ENCODE results near the gene COBL.

COBL gene

DNA sequence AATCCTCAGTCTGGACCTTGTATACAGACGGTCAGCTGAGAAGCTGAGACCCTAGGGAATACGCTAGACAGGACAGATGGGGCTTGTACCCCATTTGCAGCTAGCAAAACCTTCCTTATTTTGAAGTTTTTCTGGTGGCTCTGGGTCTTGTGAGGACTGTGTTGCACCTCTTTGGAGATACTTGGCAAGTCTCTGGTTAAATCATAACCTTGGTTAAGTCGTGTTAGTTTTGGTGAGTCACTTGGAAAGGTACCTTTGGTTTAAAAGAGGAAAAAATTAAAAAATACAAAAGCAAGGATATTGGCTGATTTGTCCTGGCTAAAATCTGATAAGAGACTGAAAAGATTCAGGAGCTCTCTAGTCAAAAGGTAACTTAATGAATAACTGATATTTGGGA lies 140.6 kb downstream of the COBL start:
- no peak for DNase-seq

DNA sequence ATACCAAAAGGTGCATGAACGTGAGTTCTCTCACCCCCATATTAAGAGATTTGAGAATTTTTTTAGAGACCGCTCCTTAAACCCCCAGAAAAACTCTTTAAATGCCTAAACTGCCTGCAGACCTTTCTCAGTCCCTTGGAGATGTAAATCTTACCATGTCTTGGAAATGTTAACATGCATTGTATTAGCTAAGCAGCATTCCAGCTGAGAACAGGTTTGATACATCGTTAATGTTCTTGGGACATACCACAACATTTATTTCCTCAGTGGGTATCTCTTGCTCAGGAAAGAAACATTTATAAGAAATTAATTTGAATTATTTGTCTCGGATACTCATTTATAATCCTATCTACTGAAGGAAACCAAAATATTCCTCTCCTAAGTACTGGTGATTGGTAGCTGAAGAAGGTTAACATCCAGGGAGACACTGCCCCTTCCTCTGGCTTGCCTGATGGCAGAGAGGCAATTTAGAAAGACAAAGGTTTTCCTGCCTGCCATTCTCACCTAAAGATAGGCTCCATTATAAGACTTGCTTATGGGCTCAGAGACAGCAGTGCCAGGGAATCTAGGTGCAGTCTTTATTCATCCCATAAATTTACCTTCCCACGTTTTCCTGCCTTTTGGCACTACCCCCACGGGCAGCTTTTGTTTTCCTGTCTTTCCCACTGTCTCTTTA lies 141.2 kb downstream of the COBL start:
- no peak for DNase-seq

DNA sequence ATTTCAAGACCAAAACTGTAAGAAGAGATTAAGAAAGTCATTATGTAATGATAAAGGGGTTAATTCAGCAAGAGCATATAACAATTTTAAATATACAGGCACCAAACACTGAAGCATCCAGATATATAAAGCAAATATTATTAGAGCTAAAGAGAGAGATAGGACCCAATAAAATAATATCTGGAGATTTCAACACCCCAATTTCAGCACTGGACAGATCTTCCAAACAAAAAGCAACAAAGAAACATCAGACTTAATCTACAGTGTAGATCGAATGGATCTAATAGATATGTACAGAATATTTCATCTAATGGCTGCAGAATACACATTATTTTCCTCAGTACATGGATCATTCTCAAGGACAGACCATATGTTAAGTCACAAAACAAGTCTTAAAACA lies 151.3 kb downstream of the COBL start:
- DNase-seq = no peak

DNA sequence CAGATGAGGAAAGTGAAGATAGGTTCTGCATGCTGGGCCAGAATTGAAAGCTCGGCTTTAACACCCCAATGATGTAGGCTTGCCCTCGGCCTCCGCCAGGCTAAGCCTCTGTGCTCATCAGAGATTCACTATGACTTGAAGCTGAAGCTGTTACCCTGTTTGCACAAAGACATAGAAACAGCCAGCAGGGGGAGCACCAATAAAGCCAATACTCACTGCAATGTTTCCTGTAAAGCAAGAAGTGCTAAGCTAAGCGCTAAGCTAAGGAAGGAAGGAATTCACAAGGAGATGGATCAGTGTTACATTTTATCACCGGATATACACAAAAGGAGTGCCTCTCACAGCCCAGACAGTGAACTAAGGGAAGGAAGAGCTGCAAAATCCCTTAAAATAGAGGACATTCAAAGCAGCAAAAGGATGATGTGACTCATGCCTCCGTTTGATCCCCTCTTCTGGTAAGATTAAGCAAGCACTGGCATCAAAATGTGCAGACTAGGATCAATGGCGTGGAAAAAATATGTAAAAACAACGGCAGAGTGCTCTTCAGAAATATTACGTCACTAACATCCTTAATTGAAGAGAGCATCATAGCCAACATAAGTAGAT lies 153.8 kb downstream of the COBL start:
- peak; percentile 74 for DNase-seq

DNA sequence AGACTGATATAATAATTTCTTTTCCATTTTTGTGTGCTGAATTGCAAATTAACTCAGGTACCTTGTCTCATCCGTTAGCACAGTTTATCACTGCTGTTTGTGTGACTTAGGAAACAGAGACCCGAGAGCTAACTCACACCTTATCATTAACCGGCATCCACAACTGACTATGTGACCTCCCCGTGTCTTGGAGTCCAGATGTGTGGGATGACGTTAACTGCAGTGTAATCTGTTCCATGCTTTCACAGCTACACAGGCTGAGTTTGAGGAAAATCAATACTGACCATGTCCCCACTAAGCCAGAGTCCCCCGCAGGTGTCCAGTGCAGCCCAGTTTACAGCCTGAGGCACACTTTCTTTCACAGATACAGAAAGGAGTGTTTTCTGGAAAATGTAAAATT lies 154.7 kb downstream of the COBL start:
- DNase-seq = no peak

DNA sequence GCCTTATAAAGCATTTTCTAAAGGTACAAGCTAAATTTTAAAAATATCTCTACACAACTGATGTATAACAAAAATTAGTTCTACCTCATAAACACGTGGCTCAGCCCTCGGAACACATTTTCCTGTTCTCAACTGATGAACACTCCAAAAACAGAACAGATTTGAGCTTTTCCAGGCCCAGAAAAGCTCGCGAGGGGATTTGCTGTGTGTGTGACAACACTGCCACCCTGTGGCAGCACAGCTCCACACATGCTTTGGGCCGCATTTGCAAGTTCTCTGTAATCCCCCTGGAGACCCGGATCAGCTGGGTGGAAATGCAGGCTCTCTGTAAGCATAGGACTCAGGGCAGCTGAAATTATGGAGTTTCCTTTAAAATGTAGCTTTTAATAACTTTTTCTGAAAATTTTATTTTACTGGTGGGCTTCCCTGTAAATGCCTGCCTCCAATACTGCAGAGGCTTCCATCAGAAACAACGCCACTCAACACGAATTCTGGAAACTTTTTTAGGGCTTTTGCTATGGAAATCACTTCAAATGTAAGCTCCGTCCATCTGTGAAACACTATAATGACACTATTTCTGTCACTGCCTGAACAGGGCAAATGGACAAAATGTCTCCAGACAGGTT lies 155.5 kb downstream of the COBL start:
- DNase-seq = peak; percentile 60

DNA sequence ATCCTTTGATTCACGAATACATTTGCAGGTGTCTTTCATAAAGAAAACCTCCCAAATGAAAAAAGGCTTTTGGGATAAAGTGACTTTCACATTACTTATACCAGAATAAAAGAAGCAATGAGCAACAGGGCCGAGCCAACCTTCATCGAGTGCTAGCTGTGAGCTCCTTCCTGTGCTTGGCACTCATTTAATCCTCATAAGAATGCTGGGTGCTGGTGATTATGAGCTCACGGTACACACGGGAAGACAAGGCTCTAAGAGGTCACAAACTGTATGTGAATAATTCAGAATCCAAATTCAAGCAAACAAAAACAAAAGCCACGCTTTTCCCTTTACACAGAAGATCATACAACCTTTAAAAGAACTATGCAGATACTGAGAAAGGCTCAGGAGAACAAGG lies 156.2 kb downstream of the COBL start:
- DNase-seq = no peak

DNA sequence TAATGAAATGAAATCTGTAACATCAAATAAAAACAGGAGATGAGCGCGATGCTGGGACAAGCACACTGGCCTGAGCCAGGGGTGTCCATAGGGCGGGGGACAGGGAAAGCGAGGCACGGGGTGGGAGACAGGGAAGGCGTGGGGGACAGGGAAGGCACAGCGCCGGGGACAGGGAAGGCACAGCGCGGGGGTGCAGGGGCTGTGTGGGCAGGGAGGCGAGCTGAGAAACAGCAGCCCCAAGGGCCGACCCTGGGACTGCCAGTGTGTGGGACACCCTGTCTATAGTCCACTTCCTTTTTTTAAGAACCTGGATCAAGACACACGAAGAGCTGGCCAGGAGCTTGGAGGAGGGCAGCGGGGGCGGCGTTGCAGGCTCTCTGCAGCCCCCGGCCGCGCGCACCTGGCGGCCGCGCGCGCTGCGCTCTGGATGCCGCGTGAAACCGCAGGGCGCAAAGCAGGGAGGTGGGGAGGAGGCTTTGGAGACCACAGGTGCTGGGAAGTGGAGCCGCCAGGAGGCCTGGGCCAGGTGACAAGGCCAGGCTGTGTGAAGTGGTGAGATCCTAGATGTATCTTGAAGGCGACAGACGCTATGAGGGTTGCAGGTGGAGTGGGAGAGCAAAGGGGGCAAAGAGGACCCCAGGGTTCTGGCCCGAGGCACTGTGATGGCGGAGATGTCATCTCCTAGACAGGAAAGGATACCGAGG lies 157.7 kb downstream of the COBL start:
- DNase-seq = no peak

DNA sequence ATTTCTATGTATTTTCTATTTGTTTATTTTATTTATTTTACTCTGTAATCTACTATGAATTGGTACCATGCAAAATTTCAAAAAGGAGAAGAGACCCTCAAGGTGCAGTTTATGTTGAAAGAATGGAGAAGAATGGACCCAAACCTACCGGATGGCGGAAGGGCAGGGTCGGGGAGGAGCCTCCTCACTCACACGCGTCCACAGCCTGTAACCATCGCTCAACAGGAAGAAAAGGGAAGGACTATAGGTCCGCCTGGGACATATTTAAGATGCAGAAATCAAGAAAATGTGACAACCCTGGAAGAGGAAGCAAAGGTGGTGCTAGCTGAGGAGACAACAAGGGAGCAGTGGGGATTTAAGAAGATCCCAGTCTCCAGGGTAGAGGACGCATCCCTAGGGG lies 158.4 kb downstream of the COBL start:
- DNase-seq = no peak

DNA sequence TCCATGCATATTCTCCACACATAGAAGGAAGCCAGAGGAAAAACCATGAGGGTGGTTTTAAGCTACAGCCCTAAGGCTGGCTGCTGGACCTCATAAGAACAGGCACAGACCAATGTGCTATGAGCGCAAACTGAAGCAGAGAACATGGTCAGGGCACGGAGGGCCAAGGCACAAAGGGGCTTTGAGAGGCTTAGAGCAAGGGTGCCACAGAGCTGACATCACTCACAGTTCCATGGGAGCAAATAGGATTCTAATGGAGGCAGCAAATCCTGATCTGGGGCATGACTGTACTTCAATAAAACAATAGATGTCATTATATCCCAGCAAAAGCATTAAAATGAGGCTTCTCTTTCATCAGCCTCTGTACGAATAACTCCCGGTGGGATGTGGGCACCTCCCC lies 162.4 kb downstream of the COBL start:
- no peak for DNase-seq

DNA sequence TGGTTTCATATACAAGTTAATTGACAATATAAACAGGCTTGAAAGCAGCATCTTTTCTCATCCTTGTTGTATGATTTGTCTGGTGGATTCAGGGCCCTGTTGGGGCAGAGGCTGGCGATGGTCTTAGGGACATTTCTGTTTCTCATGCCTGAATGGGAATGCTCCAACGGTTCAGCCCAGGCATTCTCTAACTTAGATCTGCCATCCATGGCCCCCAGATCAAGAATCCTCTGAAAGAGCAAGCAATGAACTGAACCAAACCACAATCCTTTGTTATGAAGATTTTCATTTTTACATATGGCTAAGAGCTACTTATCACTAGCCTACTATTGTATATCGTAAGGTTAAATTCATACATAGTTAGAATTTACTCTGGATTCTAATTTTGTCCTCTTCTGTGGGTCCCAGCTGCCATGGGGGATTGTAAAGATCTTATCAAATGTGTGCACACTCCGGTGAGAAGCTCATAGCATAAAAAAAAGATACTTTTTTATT lies 163.9 kb downstream of the COBL start:
- DNase-seq = no peak

DNA sequence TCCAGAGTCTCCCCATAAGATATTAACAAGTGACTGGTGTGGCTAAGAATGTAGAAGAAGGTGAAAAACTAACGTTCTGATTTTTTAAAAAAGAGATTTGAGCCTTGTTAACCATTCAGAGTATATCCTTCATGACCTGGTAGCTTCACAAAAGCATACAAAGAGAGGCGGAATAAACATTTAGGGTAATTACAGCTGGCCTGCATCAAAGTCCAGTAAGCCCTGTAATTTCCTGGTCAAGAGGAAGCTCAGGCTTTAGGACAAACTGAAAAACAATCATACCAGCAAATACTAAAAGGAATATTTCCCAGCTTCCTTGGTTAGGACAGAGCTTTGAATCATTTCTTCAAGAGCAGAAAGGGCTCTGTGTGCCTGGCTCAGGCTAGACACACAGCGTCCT lies 165.2 kb downstream of the COBL start:
- DNase-seq = no peak

DNA sequence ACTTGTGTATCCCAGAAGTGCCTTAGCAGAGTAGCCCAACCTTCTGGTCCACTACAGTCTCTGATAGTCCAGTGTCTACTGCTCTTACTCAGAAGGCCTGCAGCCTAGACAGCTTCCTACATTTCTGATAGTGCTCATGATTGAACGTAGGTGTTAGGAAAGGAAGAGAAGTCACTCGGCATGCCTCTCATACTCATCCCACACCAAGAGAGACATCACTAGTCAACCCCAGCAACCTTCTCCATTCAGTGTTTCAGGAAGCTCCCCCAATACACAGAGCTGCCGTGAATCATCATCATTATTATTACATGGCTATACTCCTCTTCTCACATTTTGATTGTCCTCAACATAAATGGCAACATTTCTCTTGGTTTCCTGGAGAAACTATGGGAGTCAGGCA lies 166.4 kb downstream of the COBL start:
- DNase-seq = no peak

DNA sequence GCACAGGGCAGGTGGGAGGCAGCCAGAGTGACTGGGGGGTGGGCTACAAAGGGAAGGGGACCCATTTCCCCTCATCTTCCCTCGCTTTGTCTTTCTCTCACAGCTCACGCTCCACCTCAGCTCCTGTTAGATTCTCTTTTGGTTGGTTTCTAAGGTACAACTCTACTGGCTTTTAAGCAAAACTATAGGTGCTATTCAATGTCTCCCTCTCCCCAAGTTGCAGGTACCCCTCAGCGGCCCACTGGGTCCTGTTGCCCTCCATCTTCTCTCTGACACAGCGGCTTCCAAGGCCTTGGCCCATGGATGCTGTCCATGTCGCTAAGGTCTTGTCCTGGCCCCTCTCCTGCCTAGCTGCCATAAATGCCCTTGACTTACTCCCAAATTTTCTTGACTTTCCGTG lies 168.4 kb downstream of the COBL start:
- no peak for DNase-seq

DNA sequence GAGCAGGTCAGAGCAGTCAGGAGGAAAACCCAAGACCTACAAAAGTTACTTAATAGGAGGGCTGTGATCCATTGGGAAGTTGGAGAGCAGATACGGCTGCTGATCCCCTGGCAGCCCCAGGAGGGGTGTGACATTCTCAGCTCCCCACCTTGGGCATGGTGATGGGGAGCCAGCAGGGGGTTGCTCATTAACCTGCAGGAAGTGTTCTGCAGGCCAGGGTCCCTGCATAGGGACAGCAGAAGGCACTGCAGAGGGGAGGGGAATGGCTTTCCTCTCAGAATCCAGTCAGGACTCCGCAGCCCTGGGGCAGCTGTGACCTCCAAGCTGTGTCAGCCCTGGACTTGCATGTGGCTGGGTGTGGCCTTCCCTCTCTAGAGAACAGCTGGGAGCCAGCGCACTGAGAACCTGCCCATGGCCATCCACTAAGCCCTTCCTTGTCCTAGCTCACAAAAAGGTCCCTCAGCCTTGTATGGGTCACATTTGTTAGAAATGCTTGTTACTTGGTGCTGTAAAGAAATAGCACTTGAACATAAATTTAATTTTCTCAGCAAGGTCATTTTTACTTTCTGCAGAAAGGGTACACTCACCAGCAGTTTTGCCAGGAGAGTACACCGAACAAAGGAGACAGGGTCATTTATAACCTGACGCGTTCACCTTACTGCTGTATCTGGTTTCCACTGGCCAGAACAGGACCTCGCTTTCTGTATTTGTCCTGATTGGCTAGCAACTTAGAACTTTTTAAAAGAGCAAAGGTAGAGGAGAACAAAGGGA lies 169.6 kb downstream of the COBL start:
- DNase-seq = no peak

DNA sequence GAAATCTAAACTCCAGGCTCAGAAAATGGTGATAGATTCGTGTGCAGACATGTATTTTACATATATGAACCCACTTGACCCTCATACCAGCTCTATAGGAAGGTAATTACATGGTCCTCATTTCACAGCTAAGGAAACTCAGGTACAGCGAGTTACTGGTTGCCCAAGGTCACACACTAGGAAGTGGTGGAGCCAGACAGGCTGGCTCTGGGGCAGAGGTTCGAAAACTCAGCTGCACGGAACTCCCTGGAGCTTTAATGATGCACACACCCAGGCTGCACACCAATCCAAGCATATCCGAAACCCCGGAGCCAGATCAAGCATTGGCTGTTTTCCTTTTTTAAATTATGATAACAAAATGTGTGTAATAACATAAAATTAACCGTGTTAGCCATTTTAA lies 172.4 kb downstream of the COBL start:
- DNase-seq = no peak

DNA sequence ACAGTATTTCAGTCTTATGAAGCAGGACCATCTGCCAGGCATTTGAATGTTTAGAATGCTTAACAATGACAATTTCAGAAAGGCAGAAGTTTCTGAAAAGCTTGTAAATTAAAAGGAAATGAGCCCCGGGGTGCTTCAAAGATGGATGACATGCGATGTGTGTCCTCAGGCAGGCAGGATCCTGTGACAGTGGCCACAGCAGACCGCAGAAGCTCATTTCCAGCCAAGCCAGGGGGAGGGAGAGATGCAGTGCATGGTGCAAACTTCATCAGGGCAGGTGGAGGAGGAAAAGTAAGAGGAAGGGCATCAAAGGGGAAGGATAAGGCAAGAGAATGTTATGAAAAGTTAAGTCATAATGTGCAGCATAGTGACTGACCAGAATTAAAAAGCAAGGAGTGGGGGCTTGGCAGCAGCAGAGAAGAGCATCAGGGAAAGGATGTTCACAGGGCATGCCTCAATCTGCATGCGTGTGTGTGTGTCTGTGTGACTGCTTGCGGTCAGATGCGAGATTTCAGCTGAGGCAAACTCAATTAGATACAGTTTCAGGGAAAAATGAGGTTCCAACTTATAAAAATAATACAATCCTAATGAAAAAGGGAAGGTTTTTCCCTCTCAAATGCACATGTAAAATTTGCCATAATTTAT lies 173.7 kb downstream of the COBL start:
- no peak for DNase-seq

DNA sequence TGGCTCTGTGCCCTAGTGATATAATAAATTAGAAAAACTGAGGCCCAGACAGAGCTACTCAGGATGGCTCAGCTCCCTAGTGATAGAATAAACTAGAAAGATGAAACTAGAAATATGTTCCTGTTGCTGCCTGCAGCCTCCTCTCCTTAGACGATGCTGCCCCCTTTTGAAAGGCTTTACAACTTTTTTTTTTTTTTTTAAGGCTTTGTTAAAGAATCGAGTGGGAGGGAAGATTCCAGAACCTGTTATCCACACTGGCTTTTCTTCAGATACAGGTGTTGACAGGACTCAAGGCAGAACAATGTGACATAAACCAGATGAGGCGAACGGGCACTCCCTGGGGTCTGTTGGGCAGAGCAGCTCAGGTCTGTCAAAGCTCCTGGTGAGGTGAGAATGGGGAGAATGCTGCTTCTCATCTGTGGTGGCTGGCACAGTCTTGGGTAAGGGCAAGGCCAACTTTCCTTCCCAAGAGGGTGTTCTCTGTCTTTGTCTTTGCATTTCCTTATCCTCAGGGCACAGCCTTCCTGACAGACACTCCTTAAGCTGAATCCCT lies 175.1 kb downstream of the COBL start:
- DNase-seq = peak; percentile 39

DNA sequence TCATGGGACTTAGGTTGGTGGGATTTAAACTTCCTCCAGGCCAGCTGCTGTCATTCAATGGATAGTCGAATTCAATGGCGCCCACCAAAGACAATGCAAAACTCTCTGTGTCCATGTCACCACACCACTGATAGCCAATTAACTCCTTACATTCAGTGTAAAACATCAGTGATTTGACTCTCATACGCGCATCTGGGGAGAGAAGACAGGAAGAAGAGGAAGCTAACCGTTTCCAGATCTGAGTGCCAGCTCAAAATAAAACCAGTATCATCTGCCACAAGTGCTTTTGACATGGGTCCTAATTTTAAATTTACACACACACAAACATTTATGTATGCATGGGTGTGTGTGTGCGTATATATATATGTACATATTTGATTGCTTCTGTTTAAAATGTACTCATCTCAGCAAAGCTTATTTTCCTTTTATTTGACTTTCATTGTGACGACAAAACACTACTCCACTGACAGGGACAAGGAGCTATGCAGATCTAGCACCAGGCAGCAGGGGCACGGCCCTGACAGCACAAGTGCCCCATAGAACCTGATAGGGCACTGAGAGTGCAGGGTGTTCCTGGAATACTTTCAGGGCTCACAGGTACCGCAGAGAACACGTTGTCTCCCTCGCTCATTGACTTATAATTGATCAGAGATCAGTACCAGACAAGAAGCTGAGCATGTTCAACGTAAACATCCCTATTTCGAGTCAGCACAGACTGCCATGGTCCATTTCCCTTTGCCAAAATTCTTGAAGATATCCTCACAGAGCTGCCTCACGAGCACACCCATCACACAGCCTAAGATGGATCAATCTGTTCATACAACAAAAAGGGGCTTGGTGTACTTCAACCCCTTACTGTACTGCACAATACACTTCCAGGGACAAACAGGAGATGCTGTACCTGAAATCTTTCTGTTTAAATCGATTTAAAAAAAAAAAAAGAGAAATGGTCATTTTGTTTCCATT lies 176.1 kb downstream of the COBL start:
- DNase-seq = no peak

DNA sequence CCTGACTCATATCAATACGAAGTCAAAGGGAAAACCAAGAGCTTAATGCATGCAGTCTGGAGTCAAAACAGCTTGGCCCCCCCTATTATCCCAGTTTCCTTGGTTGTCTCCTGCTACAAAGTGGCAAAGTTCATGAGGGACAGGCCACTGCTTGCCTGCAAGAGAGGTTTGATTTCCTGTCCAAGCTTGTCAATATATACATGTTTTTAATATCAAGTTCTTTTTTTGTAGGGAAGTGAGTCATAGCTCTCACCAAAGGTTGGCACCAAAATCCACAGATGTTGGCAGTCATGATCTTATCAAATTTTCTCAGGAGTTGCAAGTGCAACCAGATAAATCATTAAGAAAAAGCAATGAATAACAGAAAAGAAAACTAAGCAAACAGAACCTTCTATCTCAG lies 176.8 kb downstream of the COBL start:
- DNase-seq = no peak
